RWPE2 (cell line): ENCODE data around the gene LRMDA.
A peak's percentile ranks its signal among the peaks of the same experiment; 100 is the strongest.

Experiments used
- ATAC-seq: fragments of 200-7000 bp; cut with Tn5 transposase; 3 replicates; pipeline ENCODE4 v1.9.1; 2021; ENCODE audit warnings: low read depth
- DNase-seq: peaks from one replicate; pipeline ENCODE4 v3.0.0-alpha.2; 2020; ENCODE audit warnings: low spot score
- H3K27ac ChIP-seq: fragments of 450-650 bp; 2 replicates; pipeline ENCODE4 v1.5.1; 2017; ENCODE audit warnings: mild to moderate bottlenecking; ENCODE audit not compliant: poor library complexity, severe bottlenecking
- H3K27me3 ChIP-seq: fragments of 250-450 bp; sonication (Bioruptor Pico); 2 replicates; pipeline ENCODE4 v1.5.1; 2021; ENCODE audit warnings: mild to moderate bottlenecking, moderate library complexity; ENCODE audit not compliant: insufficient read depth, poor library complexity, severe bottlenecking
- H3K36me3 ChIP-seq: fragments of 250-450 bp; sonication (Bioruptor Pico); 2 replicates; pipeline ENCODE4 v1.5.1; 2020; ENCODE audit warnings: low read depth, mild to moderate bottlenecking, moderate library complexity
- H3K4me1 ChIP-seq: fragments of 250-450 bp; sonication (Bioruptor Pico); 2 replicates; pipeline ENCODE4 v1.5.1; 2021; ENCODE audit warnings: mild to moderate bottlenecking, moderate library complexity; ENCODE audit not compliant: insufficient read depth, poor library complexity, severe bottlenecking
- H3K4me3 ChIP-seq: fragments of 250-450 bp; sonication (Bioruptor Pico); 2 replicates; pipeline ENCODE4 v1.5.1; 2021; ENCODE audit warnings: mild to moderate bottlenecking, moderate library complexity; ENCODE audit not compliant: severe bottlenecking
- H3K9me3 ChIP-seq: fragments of 250-450 bp; sonication (Bioruptor Pico); 2 replicates; pipeline ENCODE4 v1.5.1; 2021; ENCODE audit warnings: mild to moderate bottlenecking, moderate library complexity; ENCODE audit not compliant: severe bottlenecking
- TF ChIP-seq, protein P1 (sequence below): fragments of 450-650 bp; IDR thresholded peaks from one replicate; pipeline ENCODE4 v1.5.1; 2017; ENCODE audit warnings: mild to moderate bottlenecking, moderate library complexity; ENCODE audit not compliant: poor library complexity, severe bottlenecking

LRMDA gene

DNA sequence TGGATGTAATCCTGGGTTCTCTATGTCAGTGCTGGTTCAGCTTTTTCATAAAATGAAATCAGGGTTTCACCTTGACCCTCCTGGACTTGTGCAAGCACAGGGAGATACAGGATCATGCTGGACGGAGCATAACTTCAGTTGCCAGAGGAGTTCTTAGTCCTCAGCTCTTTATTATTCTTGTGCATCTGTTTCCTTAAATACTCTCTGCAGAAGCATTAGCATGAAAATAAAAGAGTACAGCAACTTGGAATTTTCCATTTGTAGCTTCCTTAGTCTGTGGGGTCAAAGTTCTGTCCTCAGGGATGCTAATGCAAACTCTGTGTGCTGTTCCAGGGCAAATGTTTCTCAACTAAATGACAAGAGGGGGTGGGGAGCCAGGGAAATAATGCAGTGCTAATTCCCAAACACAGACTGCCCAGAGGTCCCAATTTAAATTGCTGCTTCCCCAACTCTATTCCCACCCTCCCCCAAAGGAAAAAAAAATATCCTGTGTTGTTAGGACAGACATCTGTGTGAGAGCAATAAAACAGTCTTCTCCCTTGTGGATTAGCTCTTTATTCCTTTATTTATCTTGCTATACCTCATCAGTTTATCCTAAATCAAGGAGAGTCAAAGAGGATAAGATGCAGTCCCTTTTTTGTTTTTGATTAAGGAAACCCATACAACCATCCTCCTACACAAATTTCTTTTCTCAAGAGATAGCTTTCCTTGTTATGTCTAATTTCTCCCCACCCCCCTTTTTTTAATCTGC, 905.0 kb downstream of the LRMDA start:
- no peaks in the 10 kb centered on the region for H3K9me3 ChIP-seq
- TF ChIP-seq, protein P1, sequence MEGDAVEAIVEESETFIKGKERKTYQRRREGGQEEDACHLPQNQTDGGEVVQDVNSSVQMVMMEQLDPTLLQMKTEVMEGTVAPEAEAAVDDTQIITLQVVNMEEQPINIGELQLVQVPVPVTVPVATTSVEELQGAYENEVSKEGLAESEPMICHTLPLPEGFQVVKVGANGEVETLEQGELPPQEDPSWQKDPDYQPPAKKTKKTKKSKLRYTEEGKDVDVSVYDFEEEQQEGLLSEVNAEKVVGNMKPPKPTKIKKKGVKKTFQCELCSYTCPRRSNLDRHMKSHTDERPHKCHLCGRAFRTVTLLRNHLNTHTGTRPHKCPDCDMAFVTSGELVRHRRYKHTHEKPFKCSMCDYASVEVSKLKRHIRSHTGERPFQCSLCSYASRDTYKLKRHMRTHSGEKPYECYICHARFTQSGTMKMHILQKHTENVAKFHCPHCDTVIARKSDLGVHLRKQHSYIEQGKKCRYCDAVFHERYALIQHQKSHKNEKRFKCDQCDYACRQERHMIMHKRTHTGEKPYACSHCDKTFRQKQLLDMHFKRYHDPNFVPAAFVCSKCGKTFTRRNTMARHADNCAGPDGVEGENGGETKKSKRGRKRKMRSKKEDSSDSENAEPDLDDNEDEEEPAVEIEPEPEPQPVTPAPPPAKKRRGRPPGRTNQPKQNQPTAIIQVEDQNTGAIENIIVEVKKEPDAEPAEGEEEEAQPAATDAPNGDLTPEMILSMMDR, result no peak
- no peaks in the 10 kb centered on the region for H3K4me1 ChIP-seq
- ATAC-seq, result no peak
- H3K27ac ChIP-seq, result no peak overlapping the region
- H3K36me3 ChIP-seq, result no peaks in the 10 kb centered on the region
- DNase-seq, result no peak
- H3K27me3 ChIP-seq, result no peaks in the 10 kb centered on the region
- H3K4me3 ChIP-seq, result no peak overlapping the region

DNA sequence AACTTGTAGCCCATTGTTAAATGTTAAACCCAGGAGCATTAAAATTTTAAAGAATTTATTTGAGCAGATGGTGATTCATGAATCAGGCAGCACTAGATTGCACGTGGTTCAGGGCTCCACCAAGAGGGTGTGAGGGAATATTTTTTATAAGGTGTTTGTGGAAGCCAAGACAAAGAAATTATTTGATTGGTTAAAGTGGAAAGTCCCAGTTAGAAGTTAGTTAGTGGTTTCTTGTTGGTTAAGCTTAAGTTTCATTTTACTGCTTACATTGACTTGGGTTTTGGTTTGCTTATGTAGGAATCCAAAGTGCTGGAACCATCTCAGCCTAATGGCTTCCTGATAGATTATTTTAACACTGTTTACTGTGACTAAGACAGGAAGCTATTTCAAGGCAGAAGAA, 906.2 kb downstream of the LRMDA start:
- ATAC-seq (peak; percentile 35; the same call in 1 of the 3 replicates), DNase-seq (no peak)
- no peak overlapping the region for H3K27ac ChIP-seq
- TF ChIP-seq, protein P1, result no peak
- H3K9me3 ChIP-seq, result no peaks in the 10 kb centered on the region
- no peak overlapping the region for H3K4me3 ChIP-seq
- H3K4me1 ChIP-seq, result no peaks in the 10 kb centered on the region
- no peaks in the 10 kb centered on the region for H3K27me3 ChIP-seq
- no peaks in the 10 kb centered on the region for H3K36me3 ChIP-seq

DNA sequence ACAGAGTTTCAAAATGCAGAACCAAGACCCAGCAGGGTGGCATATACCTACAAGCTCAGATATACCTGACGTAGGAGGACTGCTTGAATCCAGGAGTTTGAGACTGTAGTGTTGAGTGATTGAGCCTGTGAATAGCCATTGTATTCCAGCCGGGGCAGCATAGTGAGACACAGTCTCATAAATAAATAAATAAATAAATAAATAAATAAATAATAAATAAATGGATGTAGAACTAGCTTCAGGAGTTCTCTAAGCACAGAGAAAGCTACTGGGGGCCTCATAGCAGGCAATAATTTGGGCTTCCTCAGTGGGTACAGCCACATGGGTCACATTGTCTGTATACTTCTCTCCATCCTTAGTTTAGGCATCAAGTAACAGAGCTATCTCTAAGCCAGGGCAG, 906.8 kb downstream of the LRMDA start:
- no peaks in the 10 kb centered on the region for H3K9me3 ChIP-seq
- H3K27me3 ChIP-seq, result no peaks in the 10 kb centered on the region
- no peak overlapping the region for H3K27ac ChIP-seq
- DNase-seq, result no peak
- no peaks in the 10 kb centered on the region for H3K36me3 ChIP-seq
- H3K4me3 ChIP-seq, result no peak overlapping the region
- no peak for ATAC-seq
- no peaks in the 10 kb centered on the region for H3K4me1 ChIP-seq
- TF ChIP-seq, protein P1, result no peak

DNA sequence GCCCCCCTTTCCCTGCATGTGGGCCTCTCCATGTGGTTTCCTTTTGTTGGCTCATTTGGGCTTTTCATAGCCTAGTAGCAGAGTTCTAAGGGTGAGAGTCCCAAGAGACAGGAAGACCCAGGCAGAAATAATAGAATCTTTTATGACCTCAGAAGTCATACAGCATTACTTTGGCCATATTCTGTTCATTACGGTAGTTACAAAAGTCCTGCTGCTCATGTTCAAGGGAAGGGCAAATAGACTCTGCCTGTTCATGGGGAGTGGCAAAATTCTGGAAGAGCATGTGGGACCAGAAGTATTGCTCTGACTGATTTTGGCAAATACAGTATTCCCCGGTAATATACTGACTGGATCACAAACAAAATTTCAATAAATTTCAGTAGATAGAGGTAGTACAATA, 910.3 kb downstream of the LRMDA start:
- TF ChIP-seq, protein P1, result no peak
- no peak for ATAC-seq
- H3K27ac ChIP-seq, result no peak overlapping the region
- no peaks in the 10 kb centered on the region for H3K9me3 ChIP-seq
- DNase-seq, result no peak
- no peaks in the 10 kb centered on the region for H3K36me3 ChIP-seq
- no peaks in the 10 kb centered on the region for H3K27me3 ChIP-seq
- H3K4me3 ChIP-seq, result no peak overlapping the region
- no peaks in the 10 kb centered on the region for H3K4me1 ChIP-seq

DNA sequence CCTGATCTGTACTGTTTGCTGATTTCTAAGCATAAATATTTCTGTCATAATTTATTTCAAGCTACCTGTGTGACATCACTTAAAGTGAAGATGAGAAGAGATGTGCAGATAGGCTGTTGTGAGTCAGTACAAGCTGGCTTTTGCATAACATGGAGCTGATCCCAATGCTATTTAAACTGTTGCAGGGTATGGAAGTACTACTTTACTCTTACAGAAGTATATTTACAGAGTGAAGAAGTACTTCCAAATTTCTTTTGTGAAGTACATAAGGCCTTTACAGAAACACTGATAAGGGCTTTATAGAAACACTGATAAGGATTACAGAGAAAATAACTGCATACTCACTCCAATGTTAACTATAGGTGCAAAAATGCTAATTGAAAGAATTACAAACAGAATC, 911.6 kb downstream of the LRMDA start:
- no peak for DNase-seq
- Histone ChIP-seq H3K4me3 (no peak overlapping the region), H3K27me3 (no peaks in the 10 kb centered on the region), H3K36me3 (no peaks in the 10 kb centered on the region), H3K27ac (no peak overlapping the region), H3K4me1 (no peaks in the 10 kb centered on the region), H3K9me3 (no peaks in the 10 kb centered on the region)
- TF ChIP-seq, protein P1, result no peak
- ATAC-seq, result no peak
